Frontal cortex (tissue), 4 donors: ENCODE results near the gene ABHD12. TPM values are rescaled to one million over a fixed set of nuclear protein-coding genes. Genes with fewer than 3 reads are reported as not detected.
A peak's percentile ranks its signal among the peaks of the same experiment; 100 is the strongest.

Experiments
- DNase-seq, 2 donors: peaks; one replicate each; pipeline ENCODE4 v3.0.0; 2012; ENCODE audit warnings: low spot score in 2 of 2
- FAIRE-seq: peaks from 2 replicates; lab custom pipeline; 2012; peaks lifted over from hg19 to GRCh38; lab: Jason Lieb, UNC
- total RNA-seq: library from RNA; depleted of rRNA; stranded (reverse); fragments of >200 nt; gene quantifications from one replicate; pipeline ENCODE4 v1.2.3, GENCODE V29; 2014
- donor health status: control.
- donor health status: control.
- donor health status: control.

The ABHD12 gene
- total RNA-seq, 1 donor from 2014 or later, result 42.8 TPM

DNA sequence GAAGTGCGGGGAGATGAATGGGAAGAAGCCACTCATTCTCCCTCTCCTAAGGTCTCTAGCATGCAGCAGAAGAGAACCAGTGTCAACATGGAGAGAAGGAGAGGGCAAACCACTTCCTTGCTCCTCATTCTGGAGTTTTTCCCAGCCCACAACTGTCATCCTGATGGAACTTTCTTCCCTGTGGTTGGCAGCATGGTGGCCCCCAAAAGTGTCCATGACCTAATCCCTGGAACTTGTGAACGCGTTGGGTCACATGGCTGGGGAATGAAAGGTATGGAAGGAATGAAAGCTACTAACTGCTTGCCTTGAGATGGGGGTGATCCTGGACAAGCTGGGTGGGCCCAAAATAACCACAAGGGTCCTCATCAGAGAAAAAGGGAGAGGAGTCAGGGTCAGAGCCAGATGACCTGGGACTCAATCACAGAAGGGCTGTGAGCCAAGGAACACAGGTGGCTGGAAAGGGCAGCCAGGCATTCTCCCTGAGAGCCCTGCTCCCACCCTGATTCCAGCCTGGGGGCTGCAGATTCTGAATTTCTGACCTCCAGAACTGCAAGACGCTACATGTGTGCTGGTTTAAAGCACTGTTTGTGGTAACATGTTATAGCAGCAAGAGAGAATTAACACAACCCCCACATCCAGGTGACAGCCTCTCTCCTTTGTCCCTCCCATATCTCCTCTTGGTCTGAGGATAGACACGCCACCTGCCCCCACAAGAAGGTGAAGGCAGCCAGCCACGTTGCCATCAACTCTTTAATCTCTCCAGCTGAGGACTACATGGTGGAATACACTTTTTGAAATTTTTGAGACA, 79.5 kb downstream of the ABHD12 start:
- FAIRE-seq (no peak), DNase-seq (no peak)

- FAIRE-seq, result no peak
- DNase-seq, result peak; percentile 61 to 63
Measured at GRCh38 chr20:25310268-25310920, 80.2 kb downstream of the ABHD12 start.

DNA sequence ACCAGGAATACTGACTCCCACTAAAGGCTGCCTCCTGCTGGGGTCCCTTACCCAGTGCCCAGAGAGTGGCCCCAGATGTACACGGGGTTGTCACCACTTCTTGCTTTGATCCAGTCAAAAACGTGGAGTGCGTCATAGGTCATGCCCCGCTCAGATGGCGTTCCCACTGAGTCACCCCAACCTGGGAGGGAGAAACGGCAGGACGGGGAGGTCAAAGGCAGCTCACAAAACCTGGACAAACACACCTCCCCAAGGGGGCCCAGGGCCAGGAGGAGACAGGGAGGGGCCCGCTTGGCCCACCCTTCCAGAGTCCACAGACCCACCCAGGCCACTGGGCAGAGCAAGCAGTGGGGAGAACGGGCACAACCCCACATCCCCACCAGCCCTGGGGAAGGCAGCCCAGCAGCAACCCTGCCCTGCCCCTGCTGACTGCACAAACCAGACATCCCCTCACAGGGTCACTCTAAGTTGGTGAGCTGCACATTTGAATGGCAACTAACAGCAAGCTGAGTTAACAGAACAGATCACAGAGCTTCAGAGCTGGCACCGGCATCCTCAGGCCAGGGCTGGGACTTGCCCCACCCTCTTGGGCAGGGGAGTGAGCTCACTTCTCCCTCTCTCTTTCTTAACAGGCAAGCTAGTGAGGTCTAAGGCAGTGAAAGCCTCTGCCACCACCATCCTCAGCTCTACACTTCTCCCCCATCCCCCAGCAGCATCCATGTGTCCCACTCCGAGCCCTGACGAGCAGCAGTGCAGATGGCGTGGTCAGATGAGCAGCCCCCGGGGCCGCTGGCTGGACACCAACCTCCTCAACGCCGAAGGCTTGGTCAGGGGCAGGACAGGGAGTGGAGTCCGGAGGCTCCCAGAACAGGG, 81.0 kb downstream of the ABHD12 start:
- no peak for DNase-seq
- no peak for FAIRE-seq

- no peak for FAIRE-seq
- no peak for DNase-seq
Measured at GRCh38 chr20:25308671-25309394, 81.8 kb downstream of the ABHD12 start.

DNA sequence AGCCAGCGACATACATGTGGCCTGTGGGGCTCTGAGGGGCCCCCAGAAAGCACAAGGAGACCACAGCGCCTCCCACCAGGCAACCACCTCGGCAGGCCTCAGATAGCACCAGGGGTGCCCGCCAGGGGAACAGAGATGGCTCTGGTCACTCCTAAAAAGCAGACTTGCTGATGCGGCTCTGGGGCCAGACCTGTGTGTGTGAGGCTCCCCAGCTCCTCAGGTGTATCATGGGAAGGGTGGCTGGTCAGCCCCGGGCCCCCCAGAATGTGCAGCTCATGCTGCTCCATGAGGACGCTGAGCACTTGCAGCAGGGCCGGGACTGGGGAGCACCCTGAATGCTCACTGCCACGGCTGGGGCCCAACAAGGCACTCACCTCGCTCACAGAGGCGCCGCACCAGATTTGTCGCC, 82.5 kb downstream of the ABHD12 start:
- DNase-seq (no peak), FAIRE-seq (no peak)

DNA sequence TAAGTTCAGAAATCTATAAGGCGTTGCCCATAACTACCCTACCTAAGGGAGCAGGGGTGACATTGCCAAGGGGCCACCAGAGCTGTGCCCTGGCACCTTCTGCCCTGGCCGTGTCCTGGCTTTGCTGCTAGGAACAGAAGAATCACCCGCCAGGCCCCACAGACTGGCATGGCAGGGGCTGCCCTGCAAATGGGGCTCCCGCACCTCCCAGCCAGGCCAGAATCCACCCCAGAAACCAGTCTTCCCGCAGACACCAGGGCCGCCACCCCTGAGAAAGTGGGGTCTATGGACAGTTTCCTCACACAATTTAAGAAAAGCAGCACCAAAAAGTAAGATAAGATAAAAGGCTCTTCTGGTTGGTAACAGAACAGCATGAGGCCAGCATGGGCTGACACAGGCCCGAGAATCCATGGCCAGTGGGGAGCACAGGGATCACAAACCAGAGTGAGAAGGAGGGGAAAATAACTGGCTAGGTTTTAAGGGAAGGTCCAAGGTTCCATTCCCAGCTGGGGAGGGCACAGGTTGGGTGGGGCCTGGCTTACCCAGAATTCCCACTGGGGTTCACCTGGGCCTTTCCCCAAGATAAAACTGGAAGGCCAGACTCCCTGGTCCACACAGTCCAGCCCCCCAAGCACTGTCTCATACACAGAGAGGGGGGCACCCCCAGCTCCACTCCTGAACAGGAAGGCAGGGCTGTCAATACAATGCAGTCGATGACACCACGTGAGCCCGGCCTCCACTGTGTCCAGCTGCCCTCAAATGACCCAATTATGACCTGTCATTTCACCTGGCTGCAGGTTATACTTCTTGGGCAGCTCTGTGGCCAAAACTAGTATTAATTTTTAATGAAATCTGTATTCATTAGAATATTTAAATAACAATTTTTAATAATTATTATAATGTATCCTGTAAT, 83.4 kb downstream of the ABHD12 start:
- DNase-seq (no peak), FAIRE-seq (no peak)

- DNase-seq (no peak), FAIRE-seq (no peak)
Measured at GRCh38 chr20:25304025-25304549, 86.5 kb downstream of the ABHD12 start.

GRCh38 chr20:25303292-25304024, 87.2 kb downstream of the ABHD12 start:
- FAIRE-seq (no peak), DNase-seq (peak in 1 of 2 donors; percentile 58)

DNA sequence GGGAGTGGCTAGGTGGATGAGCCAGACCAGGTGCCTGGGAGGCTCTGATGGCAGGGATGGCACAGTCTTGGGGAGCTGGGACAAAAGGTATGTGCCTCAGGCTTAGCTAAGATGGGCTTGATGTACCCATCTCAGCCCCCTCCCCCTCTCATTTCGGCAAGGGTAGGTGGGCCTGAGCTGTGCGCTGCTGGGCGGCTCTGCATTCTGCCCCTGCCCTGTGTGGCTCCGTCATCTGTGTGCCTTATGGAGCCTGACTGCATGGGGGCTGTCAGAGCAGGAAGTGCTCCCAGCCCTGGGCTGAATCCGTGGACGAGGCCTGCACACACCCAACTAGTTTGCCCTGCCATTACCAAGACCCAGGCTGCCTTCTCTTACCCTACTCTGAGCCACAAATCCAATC, 88.0 kb downstream of the ABHD12 start:
- FAIRE-seq, result no peak
- no peak for DNase-seq

DNA sequence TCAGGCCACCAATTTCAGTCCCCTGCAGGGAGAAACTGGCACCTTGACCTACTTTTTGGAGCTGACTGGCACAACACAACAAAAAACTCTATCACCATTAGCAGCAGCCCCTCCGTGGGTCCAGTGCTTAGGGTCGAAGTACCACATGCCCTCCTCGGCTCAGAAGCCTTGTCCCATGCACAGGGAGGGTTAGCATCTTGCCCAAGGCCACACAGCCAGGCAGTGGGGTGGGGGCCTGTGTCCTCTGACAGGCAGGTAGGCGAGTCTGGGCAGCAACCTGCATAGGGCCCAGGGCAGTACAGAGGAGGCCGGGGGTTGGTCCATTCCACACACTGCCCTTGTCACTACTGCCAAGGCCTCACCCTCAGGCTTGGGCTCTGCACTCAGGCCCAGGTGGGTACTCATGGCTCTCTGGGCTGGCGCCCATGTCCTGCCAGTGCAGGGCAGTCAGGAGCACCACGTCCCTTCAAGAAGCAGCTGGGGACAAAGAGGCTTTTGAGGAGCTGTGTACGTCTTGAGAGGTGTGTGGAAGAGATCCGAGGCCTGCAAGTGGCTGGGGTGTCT, 89.2 kb downstream of the ABHD12 start:
- FAIRE-seq, result no peak

GRCh38 chr20:25300496-25301170, 90.0 kb downstream of the ABHD12 start:
- FAIRE-seq, result no peak
- DNase-seq, result no peak

More for the DNA sequence above, 89.2 kb downstream of the ABHD12 start:
- no peak for DNase-seq

DNA sequence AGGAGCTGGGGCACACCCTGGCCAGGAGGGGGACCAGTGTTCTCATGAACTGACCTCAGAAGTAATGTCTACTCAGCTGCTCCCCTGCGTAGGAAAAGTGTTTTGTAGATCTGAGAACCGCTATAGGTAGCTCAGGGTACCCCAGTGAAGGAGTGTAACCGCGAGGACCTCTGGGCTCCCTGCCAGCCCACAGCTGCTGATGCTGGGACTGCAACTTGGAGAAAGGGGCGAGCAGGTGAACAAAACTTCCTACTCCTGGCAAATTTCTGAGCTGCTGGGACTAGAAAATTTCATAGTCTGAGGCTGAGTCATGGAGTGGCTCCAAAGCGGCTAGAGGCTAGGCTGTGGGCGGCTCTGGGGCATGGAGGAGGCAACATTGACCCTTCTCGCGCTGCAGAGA, 90.8 kb downstream of the ABHD12 start:
- FAIRE-seq, result no peak
- DNase-seq, result no peak

DNA sequence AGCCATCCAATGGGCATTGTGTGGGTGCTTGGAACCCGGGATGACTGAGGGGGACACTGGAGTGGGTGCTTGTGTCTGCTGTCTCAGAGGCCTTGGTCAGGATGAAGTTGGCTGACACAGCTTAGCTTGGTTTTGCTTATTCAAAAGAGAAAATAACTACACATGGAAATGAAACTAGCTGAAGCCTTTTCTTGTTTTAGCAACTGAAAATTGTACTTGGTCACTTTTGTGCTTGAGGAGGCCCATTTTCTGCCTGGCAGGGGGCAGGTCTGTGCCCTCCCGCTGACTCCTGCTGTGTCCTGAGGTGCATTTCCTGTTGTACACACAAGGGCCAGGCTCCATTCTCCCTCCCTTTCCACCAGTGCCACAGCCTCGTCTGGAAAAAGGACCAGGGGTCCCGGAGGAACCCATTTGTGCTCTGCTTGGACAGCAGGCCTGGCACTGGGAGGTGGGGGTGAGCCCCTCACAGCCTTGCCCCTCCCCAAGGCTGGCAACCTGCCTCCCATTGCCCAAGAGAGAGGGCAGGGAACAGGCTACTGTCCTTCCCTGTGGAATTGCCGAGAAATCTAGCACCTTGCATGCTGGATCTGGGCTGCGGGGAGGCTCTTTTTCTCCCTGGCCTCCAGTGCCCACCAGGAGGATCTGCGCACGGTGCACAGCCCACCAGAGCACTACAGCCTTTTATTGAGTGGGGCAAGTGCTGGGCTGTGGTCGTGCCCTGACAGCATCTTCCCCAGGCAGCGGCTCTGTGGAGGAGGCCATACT, 93.3 kb downstream of the ABHD12 start:
- DNase-seq, result no peak
- FAIRE-seq, result no peak

DNA sequence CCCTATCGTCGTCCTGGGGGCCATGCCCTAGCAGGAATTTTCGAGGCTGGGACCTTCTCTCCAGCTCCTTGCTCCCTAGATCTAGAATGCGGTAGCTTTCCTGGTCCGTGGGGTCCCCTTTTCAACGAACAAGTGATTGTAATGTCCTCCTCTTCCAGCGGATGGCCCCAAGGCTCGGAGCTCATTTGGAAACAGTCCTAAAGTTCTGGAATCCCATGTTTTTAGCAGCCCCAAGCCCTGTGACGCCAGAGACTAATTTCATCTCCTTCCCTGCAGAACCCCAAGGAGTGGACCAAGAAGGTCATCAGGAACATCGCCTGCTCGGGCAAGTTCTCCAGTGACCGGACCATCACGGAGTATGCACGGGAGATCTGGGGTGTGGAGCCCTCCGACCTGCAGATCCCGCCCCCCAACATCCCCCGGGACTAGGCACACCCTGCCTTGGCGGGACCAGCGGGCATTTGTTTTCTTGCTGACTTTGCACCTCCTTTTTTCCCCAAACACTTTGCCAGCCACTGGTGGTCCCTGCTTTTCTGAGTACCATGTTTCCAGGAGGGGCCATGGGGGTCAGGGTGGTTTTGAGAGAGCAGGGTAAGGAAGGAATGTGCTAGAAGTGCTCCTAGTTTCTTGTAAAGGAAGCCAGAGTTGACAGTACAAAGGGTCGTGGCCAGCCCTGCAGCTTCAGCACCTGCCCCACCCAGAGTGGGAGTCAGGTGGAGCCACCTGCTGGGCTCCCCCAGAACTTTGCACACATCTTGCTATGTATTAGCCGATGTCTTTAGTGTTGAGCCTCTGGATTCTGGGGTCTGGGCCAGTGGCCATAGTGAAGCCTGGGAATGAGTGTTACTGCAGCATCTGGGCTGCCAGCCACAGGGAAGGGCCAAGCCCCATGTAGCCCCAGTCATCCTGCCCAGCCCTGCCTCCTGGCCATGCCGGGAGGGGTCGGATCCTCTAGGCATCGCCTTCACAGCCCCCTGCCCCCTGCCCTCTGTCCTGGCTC, 94.2 kb downstream of the ABHD12 start:
- no peak for FAIRE-seq
- DNase-seq, result peak in 1 of 2 donors; percentile 60
